Mammary epithelial cell (primary cell): ENCODE measurements around the gene RXFP2.

ENCODE experiments used
- CTCF ChIP-seq, 2 donors: IDR thresholded peaks in 1 of 2; conservative IDR thresholded peaks in 1 of 2; 2 replicates each; pipeline ENCODE4 v1.5.1; 2011 to 2012; ENCODE audit warnings: inconsistent platforms in 2 of 2, low read length in 2 of 2, mild to moderate bottlenecking in 2 of 2, control low read depth in 1 of 2, low read depth in 1 of 2; ENCODE audit not compliant: insufficient read depth in 1 of 2; ENCODE audit errors: extremely low read depth in 1 of 2
- EZH2 ChIP-seq: IDR thresholded peaks from 2 replicates; pipeline ENCODE4 v1.6.1; 2012; ENCODE audit warnings: low read length, inconsistent platforms, borderline replicate concordance

DNA sequence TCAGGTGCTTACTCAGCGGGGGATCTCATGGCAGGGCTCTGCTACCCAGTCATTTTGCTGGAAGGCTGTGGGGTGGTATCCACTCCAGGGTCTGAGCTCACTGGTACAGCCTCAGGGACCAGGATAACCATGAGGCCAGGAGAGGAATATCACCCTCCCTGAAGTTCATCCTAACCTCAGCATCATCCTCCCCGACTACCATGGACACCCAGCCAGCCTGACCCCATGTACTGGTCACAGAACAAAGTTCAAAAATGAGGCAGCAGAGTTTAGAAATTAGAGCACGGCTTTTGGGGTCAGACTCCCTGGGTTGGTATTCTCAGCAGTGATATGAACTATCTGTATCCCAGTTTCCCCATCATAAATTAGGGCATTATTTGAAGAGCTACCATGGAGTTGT, 35.5 kb upstream of the RXFP2 start:
- TF ChIP-seq CTCF (conservative IDR thresholded peaks at IDR 0.05 in 1 of 2, IDR thresholded peaks at IDR 0.05 in 1 of 2; ENCODE audit: extremely low read depth in 1 of 2, insufficient read depth in 1 of 2, low read depth in 1 of 2, low read length in 2 of 2) (no peak), EZH2 (no peak)
